Skeletal muscle satellite cell (primary cell): ENCODE measurements around the gene GPM6B.

Experiments
- H3K27me3 ChIP-seq: 2 replicates; pipeline ENCODE4 v1.7.0; 2013; ENCODE audit warnings: low read length; ENCODE audit not compliant: control insufficient read depth, insufficient read depth
- H3K36me3 ChIP-seq: 2 replicates; pipeline ENCODE4 v1.7.0; 2013; ENCODE audit warnings: mild to moderate bottlenecking, control low read depth, low read length; ENCODE audit not compliant: insufficient read depth
- H3K4me1 ChIP-seq: 2 replicates; pipeline ENCODE4 v1.7.0; 2013; ENCODE audit warnings: low read length; ENCODE audit not compliant: control insufficient read depth, insufficient read depth
- H3K4me2 ChIP-seq: 2 replicates; pipeline ENCODE4 v1.7.0; 2013; ENCODE audit warnings: mild to moderate bottlenecking, low read length
- H3K4me3 ChIP-seq: 2 replicates; pipeline ENCODE4 v1.7.0; 2013; ENCODE audit warnings: low read length
- H3K9ac ChIP-seq: 2 replicates; pipeline ENCODE4 v1.7.0; 2013; ENCODE audit warnings: mild to moderate bottlenecking, low read depth, low read length, moderate library complexity
- H3K9me3 ChIP-seq: replicated peaks from 2 replicates; pipeline ENCODE4 v1.7.0; 2013; ENCODE audit warnings: mild to moderate bottlenecking, control low read depth, low read length

The GPM6B gene

GRCh38 chrX:13763489-13763888 lies 53.4 kb downstream of the GPM6B start:
- no peaks in the 10 kb centered on the region for H3K27me3 ChIP-seq
- H3K9me3 ChIP-seq, result no peaks in the 10 kb centered on the region
- peaks cover 18% of the 10 kb centered on the region for H3K36me3 ChIP-seq
- peaks cover 13% of the 10 kb centered on the region for H3K4me1 ChIP-seq
- no peak overlapping the region for H3K9ac ChIP-seq
- H3K4me3 ChIP-seq, result no peak overlapping the region
- no peak overlapping the region for H3K4me2 ChIP-seq

GRCh38 chrX:13761606-13762414 lies 55.1 kb downstream of the GPM6B start:
- peaks cover 21% of the 10 kb centered on the region for H3K36me3 ChIP-seq
- no peak overlapping the region for H3K9ac ChIP-seq
- peaks cover 13% of the 10 kb centered on the region for H3K4me1 ChIP-seq
- H3K4me2 ChIP-seq, result no peak overlapping the region
- H3K27me3 ChIP-seq, result no peaks in the 10 kb centered on the region
- no peak overlapping the region for H3K4me3 ChIP-seq
- no peaks in the 10 kb centered on the region for H3K9me3 ChIP-seq

- Histone ChIP-seq H3K9me3 (no peaks in the 10 kb centered on the region), H3K4me3 (no peak overlapping the region), H3K36me3 (peaks cover 19% of the 10 kb centered on the region), H3K4me2 (no peak overlapping the region), H3K9ac (no peak overlapping the region), H3K4me1 (peaks cover 13% of the 10 kb centered on the region), H3K27me3 (no peaks in the 10 kb centered on the region)
These were observed 56.5 kb downstream of the GPM6B start for GRCh38 chrX:13760426-13760825.

DNA sequence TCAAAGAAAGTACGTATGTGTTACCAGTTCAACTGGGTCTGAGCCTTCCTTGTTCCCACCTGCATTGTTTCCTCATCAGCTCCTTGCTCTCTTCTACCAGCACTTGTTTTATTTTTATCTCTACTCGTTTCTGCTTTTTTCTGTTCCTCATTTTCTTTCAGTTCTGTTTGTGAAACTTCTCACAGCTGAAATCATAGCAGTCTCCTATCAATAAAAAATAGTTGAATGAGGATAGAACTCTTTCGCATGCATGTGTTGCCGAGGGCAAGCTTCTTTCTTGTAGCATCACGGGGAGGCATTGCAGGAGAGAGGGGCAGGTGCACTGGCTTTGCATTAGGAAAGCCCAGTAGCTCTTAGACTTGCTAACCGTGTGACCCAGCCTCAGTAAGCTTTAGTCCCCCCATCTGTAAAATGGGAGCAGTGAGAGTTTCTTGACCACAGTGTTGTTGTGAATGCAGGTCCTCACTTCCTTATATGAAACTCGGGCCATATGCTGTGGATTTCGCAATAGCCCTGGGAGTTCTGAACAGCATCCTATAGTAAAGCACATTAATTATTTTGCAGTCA lies 57.7 kb downstream of the GPM6B start:
- no peak overlapping the region for H3K4me3 ChIP-seq
- no peak overlapping the region for H3K4me2 ChIP-seq
- H3K4me1 ChIP-seq, result peaks cover 13% of the 10 kb centered on the region
- H3K27me3 ChIP-seq, result no peaks in the 10 kb centered on the region
- no peaks in the 10 kb centered on the region for H3K9me3 ChIP-seq
- H3K36me3 ChIP-seq, result peaks cover 19% of the 10 kb centered on the region
- no peak overlapping the region for H3K9ac ChIP-seq

GRCh38 chrX:13756381-13756780 lies 60.5 kb downstream of the GPM6B start:
- Histone ChIP-seq H3K9me3 (no peaks in the 10 kb centered on the region), H3K4me1 (peaks cover 4% of the 10 kb centered on the region), H3K9ac (no peak overlapping the region), H3K4me2 (no peak overlapping the region), H3K36me3 (peaks cover 16% of the 10 kb centered on the region), H3K4me3 (no peak overlapping the region), H3K27me3 (no peaks in the 10 kb centered on the region)

GRCh38 chrX:13755254-13755653 lies 61.6 kb downstream of the GPM6B start:
- no peaks in the 10 kb centered on the region for H3K27me3 ChIP-seq
- H3K4me2 ChIP-seq, result no peak overlapping the region
- H3K36me3 ChIP-seq, result peaks cover 16% of the 10 kb centered on the region
- H3K4me3 ChIP-seq, result no peak overlapping the region
- H3K9me3 ChIP-seq, result no peaks in the 10 kb centered on the region
- H3K4me1 ChIP-seq, result peaks cover 3% of the 10 kb centered on the region
- no peak overlapping the region for H3K9ac ChIP-seq

GRCh38 chrX:13754765-13755164 lies 62.1 kb downstream of the GPM6B start:
- Histone ChIP-seq H3K4me2 (no peak overlapping the region), H3K27me3 (no peaks in the 10 kb centered on the region), H3K9me3 (no peaks in the 10 kb centered on the region), H3K4me1 (peaks cover 3% of the 10 kb centered on the region), H3K36me3 (peaks cover 16% of the 10 kb centered on the region), H3K9ac (no peak overlapping the region), H3K4me3 (no peak overlapping the region)

DNA sequence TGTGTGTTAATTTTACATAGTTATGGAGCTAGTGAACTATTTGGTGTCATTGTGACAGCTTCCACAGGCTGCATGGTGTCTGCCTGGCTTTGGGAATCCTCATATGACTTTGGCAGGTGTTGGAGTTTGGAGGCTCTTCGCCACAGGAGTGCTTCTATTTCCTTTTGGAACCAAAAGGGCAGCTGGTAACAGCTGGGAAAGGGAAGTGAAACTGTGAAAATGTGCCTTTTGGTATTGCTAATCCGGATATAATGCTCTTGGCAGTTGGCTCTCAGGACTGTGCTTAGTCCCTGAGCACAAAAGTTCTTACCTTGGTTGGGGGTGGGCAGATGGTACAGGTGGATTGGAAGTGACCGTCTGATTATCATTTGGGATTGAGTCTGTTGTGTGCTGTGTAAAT lies 64.2 kb downstream of the GPM6B start:
- Histone ChIP-seq H3K27me3 (no peaks in the 10 kb centered on the region), H3K9me3 (no peaks in the 10 kb centered on the region), H3K4me3 (no peak overlapping the region), H3K4me2 (no peak overlapping the region), H3K4me1 (peaks cover 4% of the 10 kb centered on the region), H3K36me3 (peaks cover 12% of the 10 kb centered on the region), H3K9ac (no peak overlapping the region)

DNA sequence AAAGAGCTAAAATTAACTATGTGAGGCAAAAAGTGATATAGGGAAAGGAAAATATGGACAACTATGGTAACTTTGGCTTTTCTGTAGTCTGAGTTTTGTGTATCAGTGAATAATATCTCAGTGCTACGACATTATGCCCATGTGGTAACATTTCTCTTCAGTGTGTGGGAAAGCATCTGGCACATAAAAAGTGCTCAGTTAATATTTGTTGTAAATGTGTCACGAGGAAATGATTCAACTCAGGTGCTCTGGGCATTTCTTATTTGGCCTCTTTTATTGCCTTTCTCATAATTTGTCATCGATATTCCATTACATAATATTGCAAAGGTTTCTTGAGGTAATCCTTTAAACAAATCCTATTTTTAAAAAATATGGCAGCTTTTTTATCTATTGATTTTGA lies 64.8 kb downstream of the GPM6B start:
- Histone ChIP-seq H3K4me3 (no peak overlapping the region), H3K9me3 (no peaks in the 10 kb centered on the region), H3K36me3 (peaks cover 12% of the 10 kb centered on the region), H3K4me1 (peaks cover 6% of the 10 kb centered on the region), H3K9ac (no peak overlapping the region), H3K4me2 (no peak overlapping the region), H3K27me3 (no peaks in the 10 kb centered on the region)

- H3K4me3 ChIP-seq, result no peak overlapping the region
- H3K36me3 ChIP-seq, result peaks cover 7% of the 10 kb centered on the region
- H3K27me3 ChIP-seq, result no peaks in the 10 kb centered on the region
- no peak overlapping the region for H3K4me2 ChIP-seq
- H3K9me3 ChIP-seq, result no peaks in the 10 kb centered on the region
- peaks cover 6% of the 10 kb centered on the region for H3K4me1 ChIP-seq
- H3K9ac ChIP-seq, result no peak overlapping the region
These were observed 66.1 kb downstream of the GPM6B start for GRCh38 chrX:13750812-13751211.

DNA sequence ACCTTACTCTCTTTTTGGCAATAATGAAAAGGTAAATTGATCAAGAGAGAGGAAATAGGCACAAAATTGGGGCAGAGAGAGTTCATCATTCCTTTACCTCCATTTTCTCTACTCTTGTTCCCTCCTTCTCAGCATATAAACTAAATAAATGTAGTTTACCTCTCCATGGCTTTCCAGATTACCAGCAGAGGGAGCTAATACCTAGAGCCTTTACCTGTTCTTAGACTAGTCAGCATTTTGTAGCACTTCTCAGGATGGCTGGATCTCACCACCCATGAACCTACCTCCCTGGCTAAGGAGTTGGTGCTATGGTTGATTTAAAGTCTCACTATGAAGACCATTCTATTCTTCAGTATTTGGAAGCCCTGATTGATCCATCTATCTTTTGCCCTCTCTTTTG lies 66.7 kb downstream of the GPM6B start:
- H3K36me3 ChIP-seq, result peaks cover 10% of the 10 kb centered on the region

DNA sequence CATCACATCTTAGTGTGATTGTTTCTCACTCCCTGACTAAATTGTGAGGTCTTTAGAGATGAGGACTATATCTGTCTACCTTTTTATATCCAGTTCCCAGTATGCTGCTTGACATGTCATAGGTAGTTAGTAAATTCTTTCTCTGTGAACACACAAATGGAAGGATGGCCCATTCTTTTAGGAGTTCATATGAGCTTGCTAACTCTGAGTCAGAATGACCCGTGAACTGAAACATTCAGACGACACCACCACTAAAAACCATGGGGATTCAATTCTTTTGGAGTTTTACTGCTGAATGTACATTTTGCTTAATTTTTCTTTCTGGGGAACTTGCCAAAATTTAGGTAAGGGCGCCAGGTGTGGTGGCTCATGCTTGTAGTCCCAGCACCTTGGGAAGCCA lies 68.4 kb downstream of the GPM6B start:
- H3K27me3 ChIP-seq, result no peaks in the 10 kb centered on the region
- H3K4me1 ChIP-seq, result peaks cover 6% of the 10 kb centered on the region
- peaks cover 12% of the 10 kb centered on the region for H3K36me3 ChIP-seq
- H3K9ac ChIP-seq, result no peak overlapping the region
- no peaks in the 10 kb centered on the region for H3K9me3 ChIP-seq
- H3K4me3 ChIP-seq, result no peak overlapping the region
- H3K4me2 ChIP-seq, result no peak overlapping the region

More for the DNA sequence above, 66.7 kb downstream of the GPM6B start:
- Histone ChIP-seq H3K9me3 (no peaks in the 10 kb centered on the region), H3K9ac (no peak overlapping the region), H3K4me3 (no peak overlapping the region), H3K4me2 (no peak overlapping the region), H3K4me1 (peaks cover 6% of the 10 kb centered on the region), H3K27me3 (no peaks in the 10 kb centered on the region)
